ENCODE data around the gene COL10A1.

DNA sequence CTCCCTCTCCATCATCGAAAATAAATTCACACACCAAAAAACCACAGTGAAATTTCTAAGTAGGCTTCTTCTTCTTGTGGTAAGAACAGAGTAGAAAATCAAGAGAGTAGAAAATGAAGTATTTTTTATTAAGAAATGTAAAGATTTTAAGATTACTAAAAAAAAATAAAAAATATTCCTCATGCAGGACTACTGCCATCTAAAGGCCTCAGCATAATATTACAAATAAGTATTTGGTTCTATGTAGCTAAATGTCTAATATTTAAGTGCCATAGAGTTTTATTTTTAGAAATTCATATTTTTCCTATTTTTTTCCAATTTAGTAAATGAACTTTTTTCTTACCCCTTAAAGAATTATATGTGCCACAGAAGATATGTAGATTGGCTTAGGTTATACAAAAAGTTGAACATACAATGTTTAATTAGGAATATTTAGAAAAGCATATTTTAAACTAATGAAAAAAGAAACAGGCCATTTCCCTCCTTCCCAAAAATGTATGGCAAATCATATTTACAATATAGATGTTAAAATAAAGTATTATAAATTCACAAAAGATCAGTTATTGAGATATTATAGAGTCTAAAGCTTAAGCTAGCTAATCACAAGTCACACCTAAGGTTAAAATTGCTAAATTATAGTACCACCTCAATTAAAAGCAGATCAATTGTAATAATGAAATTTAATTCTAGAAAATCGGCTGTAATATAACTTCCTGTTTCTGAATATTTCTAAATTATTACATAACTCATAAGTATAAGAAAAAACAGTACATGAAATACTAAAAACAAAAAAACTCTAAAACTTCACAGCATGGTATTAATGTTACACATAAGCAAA is 28.7 kb downstream of the COL10A1 start:
- TF ChIP-seq, protein P1, sequence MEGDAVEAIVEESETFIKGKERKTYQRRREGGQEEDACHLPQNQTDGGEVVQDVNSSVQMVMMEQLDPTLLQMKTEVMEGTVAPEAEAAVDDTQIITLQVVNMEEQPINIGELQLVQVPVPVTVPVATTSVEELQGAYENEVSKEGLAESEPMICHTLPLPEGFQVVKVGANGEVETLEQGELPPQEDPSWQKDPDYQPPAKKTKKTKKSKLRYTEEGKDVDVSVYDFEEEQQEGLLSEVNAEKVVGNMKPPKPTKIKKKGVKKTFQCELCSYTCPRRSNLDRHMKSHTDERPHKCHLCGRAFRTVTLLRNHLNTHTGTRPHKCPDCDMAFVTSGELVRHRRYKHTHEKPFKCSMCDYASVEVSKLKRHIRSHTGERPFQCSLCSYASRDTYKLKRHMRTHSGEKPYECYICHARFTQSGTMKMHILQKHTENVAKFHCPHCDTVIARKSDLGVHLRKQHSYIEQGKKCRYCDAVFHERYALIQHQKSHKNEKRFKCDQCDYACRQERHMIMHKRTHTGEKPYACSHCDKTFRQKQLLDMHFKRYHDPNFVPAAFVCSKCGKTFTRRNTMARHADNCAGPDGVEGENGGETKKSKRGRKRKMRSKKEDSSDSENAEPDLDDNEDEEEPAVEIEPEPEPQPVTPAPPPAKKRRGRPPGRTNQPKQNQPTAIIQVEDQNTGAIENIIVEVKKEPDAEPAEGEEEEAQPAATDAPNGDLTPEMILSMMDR (tag by site-specific recombination; IDR thresholded peaks at IDR 0.05), result no peak
- TF ChIP-seq HOXD13 (CRISPR knock-in tag; IDR thresholded peaks at IDR 0.05; ENCODE audit: borderline replicate concordance) (no peak), HOXA7 (CRISPR knock-in tag; IDR thresholded peaks at IDR 0.05; ENCODE audit: borderline replicate concordance) (no peak), ZNF23 (tag by site-specific recombination; IDR thresholded peaks at IDR 0.05; ENCODE audit: borderline replicate concordance) (no peak), REPIN1 (tag by site-specific recombination; IDR thresholded peaks at IDR 0.05; ENCODE audit: low read depth) (no peak), ZNF394 (tag by site-specific recombination; IDR thresholded peaks at IDR 0.05; ENCODE audit: borderline replicate concordance) (no peak), ZIC2 (tag by site-specific recombination; IDR thresholded peaks at IDR 0.05) (no peak), TCF7L2 (IDR thresholded peaks at IDR 0.05; ENCODE audit: borderline replicate concordance, low read depth, low read length) (no peak), ZBTB10 (tag by site-specific recombination; IDR thresholded peaks at IDR 0.05) (no peak), ZNF830 (tag by site-specific recombination; IDR thresholded peaks at IDR 0.05; ENCODE audit: low read depth) (no peak), ZFP37 (tag by site-specific recombination; IDR thresholded peaks at IDR 0.05) (no peak), ZNF169 (tag by site-specific recombination; IDR thresholded peaks at IDR 0.05) (no peak), MEIS1 (CRISPR knock-in tag; IDR thresholded peaks at IDR 0.05; ENCODE audit: borderline replicate concordance) (no peak)

Measured in HEK293 (cell line).